22Rv1 (cell line): Measurements from ENCODE around the gene IDS.
"Not testable (repeated sequence)": the region's sequence is repeated elsewhere in the genome, so short reads cannot be mapped to it uniquely, and the experiment has no call there.

Experiments
- H3K27ac ChIP-seq: fragments of 450-650 bp; 2 replicates; pipeline ENCODE4 v1.5.1; 2017
- ZFX ChIP-seq: fragments of 450-650 bp; IDR thresholded peaks from 2 replicates; pipeline ENCODE4 v1.6.1; 2017; ENCODE audit warnings: antibody characterized with exemption, borderline replicate concordance
- TF ChIP-seq, protein P1 (sequence below): fragments of 450-650 bp; IDR thresholded peaks from 2 replicates; pipeline ENCODE4 v1.5.1; 2017; ENCODE audit warnings: mild to moderate bottlenecking

Gene IDS

DNA sequence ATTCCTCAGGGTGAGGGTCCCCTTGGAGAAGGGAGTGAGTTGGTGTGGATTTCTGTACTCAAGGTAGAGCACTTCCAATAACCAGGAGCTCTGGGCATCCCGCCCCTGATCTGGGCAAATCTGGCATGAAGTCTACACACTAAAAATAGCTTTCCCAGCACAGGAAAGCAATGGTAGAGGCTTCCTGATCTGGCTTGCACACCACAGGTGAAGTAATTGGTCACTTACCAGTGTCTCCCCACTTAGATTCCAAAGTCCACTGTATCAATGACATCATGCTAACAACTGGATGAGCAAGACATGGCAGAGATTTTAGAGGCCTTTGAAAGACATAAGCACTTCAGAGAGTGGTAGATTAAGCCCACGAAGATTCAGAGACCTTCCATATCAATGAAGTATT is 17.8 kb upstream of the IDS start:
- H3K27ac ChIP-seq = no peak overlapping the region; the same call in 1 of the 2 replicates
- TF ChIP-seq ZFX = no peak
- TF ChIP-seq, protein P1, sequence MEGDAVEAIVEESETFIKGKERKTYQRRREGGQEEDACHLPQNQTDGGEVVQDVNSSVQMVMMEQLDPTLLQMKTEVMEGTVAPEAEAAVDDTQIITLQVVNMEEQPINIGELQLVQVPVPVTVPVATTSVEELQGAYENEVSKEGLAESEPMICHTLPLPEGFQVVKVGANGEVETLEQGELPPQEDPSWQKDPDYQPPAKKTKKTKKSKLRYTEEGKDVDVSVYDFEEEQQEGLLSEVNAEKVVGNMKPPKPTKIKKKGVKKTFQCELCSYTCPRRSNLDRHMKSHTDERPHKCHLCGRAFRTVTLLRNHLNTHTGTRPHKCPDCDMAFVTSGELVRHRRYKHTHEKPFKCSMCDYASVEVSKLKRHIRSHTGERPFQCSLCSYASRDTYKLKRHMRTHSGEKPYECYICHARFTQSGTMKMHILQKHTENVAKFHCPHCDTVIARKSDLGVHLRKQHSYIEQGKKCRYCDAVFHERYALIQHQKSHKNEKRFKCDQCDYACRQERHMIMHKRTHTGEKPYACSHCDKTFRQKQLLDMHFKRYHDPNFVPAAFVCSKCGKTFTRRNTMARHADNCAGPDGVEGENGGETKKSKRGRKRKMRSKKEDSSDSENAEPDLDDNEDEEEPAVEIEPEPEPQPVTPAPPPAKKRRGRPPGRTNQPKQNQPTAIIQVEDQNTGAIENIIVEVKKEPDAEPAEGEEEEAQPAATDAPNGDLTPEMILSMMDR = no peak

DNA sequence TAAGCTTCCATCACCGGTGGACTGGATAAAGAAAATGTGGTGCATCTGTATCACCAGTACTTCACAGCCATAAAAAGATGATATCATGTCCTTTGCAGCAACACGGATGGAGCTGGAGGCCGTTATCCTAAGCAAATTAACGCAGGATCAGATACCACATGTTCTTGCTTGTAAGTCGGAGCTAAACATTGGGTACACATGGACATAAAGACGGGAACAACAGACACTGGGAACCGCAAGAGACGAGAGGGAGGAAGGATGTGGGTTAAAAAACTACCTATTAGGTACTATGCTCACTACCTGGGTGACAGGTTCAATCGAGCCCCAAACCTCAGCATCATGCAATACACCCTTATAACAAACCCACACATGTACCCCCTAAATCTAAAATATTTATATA is 16.3 kb upstream of the IDS start:
- H3K27ac ChIP-seq = no peak overlapping the region
- TF ChIP-seq, protein P1 = no peak
- no peak for TF ChIP-seq ZFX

DNA sequence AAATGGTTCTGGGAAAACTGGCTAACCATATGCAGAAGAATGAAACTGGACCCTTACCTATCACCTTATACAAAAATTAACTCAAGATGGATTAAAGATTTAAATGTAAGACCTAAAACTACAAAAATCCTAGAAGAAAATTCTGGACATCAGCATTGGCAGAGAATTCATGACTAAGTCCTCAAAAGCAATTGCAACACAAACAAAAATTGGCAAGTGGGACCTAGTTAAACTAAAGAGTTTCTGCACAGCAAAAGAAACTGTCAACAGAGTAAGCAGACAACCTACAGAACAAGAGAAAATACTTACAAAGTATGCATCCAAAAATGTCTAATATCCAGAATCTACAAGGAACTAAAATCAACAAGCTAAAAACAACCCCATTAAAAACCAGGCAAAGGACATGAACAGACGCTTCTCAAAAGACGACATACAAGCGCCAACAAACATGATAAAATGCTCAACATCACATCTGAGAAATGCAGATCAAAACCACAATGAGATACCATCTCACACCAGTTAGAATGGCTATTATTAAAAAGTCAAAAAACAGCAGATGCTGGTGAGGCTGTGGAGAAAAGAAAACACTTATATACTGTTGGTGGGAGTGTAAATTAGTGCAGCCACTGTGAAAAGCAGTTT is 15.7 kb upstream of the IDS start:
- not testable (repeated sequence) for H3K27ac ChIP-seq

DNA sequence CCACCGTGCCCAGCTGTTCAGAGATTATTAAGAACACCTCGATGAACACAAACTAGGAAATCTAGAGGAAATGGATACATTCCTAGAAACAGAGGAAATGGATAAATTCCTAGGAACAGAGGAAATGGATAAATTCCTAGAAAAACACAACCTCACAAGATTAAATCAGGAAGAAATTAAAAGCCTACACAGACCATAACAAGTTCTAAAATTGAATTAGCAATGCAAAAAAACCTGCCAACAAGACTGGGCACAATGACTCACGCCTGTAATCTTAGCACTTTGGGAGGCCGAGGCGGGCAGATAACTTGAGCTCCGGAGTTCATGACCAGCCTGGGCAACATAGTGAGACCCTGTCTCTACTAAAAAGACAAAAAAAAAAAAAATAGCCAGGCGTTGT is 13.1 kb upstream of the IDS start:
- H3K27ac ChIP-seq = no peak overlapping the region
- TF ChIP-seq, protein P1 = no peak
- no peak for TF ChIP-seq ZFX

DNA sequence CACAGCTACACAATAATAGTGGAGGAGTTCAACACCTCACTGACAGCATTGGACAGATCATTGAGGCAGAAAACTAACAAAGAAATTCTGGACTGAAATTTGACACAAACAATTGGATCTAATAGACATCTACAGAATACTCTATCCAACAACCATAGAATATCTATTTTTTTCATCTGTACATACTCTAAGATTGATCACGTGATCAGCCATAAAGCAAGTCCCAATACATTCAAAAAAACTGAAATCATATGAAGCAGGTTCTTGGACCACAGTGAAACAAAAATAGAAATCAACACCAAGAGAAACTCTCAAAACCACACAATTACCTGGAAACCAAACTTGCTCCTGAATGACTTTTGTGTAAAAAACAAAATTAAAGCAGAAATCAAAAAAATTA is 12.2 kb upstream of the IDS start:
- no peak overlapping the region for H3K27ac ChIP-seq
- TF ChIP-seq ZFX = no peak
- TF ChIP-seq, protein P1 = no peak

DNA sequence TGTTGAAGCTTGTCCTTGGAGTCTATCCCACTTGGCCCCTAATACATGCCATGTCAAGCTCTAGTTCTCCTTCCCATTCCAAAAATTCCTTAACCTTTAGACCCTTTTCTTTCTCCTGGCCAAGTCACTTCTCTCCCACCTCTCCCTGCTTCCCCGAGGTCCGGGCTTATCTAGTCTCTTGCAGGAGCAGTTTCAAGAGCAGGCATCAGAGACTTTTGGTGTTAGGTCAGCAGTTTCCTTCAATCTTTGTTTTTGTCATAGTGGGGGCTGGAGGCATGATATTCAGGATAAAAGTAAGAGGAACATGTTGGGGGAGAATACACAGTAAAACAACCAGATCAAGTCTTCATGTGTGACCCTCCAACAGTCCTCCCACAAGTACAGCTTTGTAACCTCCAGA is 11.5 kb upstream of the IDS start:
- TF ChIP-seq ZFX = no peak
- TF ChIP-seq, protein P1 = no peak

DNA sequence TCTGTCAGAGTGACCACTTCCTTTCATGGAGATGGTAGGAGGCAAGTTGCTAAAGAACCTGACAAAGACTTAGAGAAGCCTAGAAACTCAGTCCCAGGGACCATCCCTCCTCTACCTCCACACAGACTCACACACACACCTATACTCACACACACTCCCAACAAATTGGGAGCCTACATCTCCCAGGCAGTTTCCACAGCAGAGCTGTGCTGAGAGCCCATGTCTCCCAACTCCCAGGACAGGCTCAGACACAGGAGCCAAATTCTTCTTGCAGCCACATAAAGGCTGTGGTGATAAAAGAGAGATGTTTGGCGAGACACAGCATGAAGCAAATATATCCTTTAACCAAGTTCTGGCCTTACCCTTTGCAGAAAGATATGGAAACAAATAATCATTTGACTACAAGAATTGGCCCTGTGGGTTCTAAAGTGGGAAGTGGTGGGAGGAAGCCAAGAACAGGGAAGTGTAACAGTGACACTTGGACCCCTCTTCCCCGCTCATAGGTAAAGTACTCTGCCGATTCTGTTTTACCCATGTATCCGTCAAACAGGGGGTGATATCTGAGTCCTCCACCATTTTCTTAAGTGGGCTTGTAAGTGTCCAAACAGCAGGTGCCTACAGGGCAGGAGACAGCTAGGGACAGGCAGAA is 11.0 kb upstream of the IDS start:
- H3K27ac ChIP-seq = no peak overlapping the region
- TF ChIP-seq ZFX = no peak
- TF ChIP-seq, protein P1 = no peak

More for the DNA sequence above, 11.5 kb upstream of the IDS start:
- H3K27ac ChIP-seq = no peak overlapping the region
